Stomach smooth muscle (tissue), 2 donors: Measurements from ENCODE around the gene MRGPRD.
"Not testable (repeated sequence)": the region's sequence is repeated elsewhere in the genome, so short reads cannot be mapped to it uniquely, and the experiment has no call there.

ENCODE experiments used
- H3K27ac ChIP-seq: one replicate; pipeline ENCODE4 v1.7.0; 2013; ENCODE audit warnings: mild to moderate bottlenecking, low read length, inconsistent platforms
- H3K27me3 ChIP-seq, 2 donors: one replicate each; pipeline ENCODE4 v1.7.0; 2013; ENCODE audit warnings: low read length in 2 of 2; ENCODE audit not compliant: insufficient read depth in 2 of 2, control insufficient read depth in 1 of 2
- H3K36me3 ChIP-seq, 2 donors: one replicate each; pipeline ENCODE4 v1.7.0; 2013; ENCODE audit warnings: low read length in 2 of 2; ENCODE audit not compliant: control insufficient read depth in 2 of 2, insufficient read depth in 2 of 2
- H3K4me1 ChIP-seq: one replicate; pipeline ENCODE4 v1.7.0; 2013; ENCODE audit warnings: low read length; ENCODE audit not compliant: control insufficient read depth, insufficient read depth
- H3K4me3 ChIP-seq, 2 donors: one replicate each; pipeline ENCODE4 v1.7.0; 2013; ENCODE audit warnings: low read length in 2 of 2
- H3K9ac ChIP-seq, 2 donors: one replicate each; pipeline ENCODE4 v1.7.0; 2013; ENCODE audit warnings: low read length in 2 of 2, mild to moderate bottlenecking in 1 of 2
- H3K9me3 ChIP-seq, 2 donors: one replicate each; pipeline ENCODE4 v1.7.0; 2013; ENCODE audit warnings: low read length in 2 of 2; ENCODE audit not compliant: control insufficient read depth in 2 of 2
- donor health status: healthy.
- donor health status: Pancreatic carcinoma.

The MRGPRD gene

GRCh38 chr11:68999748-69000355 lies 19.1 kb upstream of the MRGPRD start:
- Histone ChIP-seq H3K9ac (peak overlapping the region; percentile 55 to 76), H3K4me1 (peaks cover 75% of the 10 kb centered on the region)

GRCh38 chr11:68999093-68999747 lies 18.4 kb upstream of the MRGPRD start:
- H3K9me3 ChIP-seq: no peaks in the 10 kb centered on the region
- no peaks in the 10 kb centered on the region for H3K27me3 ChIP-seq
- peaks cover 12 to 14% of the 10 kb centered on the region in 2 donors for H3K36me3 ChIP-seq
- peak overlapping the region; percentile 99 for H3K27ac ChIP-seq
- H3K9ac ChIP-seq: peak overlapping the region; percentile 29 to 76
- peaks cover 68% of the 10 kb centered on the region for H3K4me1 ChIP-seq
- H3K4me3 ChIP-seq: no peak overlapping the region

More at GRCh38 chr11:68999748-69000355, 19.1 kb upstream of the MRGPRD start:
- Histone ChIP-seq H3K36me3 (peaks cover 18 to 20% of the 10 kb centered on the region in 2 donors), H3K27ac (peak overlapping the region; percentile 99), H3K4me3 (peak overlapping the region in 1 of 2 donors; percentile 29)
- H3K9me3 ChIP-seq, H3K27me3 ChIP-seq: not testable (repeated sequence)

GRCh38 chr11:68998390-68998911 lies 17.7 kb upstream of the MRGPRD start:
- Histone ChIP-seq H3K4me3 (peak overlapping the region in 1 of 2 donors; percentile 13), H3K4me1 (peaks cover 61% of the 10 kb centered on the region), H3K27me3 (no peaks in the 10 kb centered on the region), H3K9me3 (no peaks in the 10 kb centered on the region), H3K27ac (peak overlapping the region; percentile 99), H3K9ac (peak overlapping the region; percentile 42 to 76), H3K36me3 (peaks cover 5 to 6% of the 10 kb centered on the region in 2 donors)

GRCh38 chr11:68997995-68998348 lies 17.2 kb upstream of the MRGPRD start:
- Histone ChIP-seq H3K9ac (peak overlapping the region; percentile 42 to 76), H3K9me3 (no peaks in the 10 kb centered on the region), H3K27me3 (no peaks in the 10 kb centered on the region), H3K4me3 (peak overlapping the region in 1 of 2 donors; percentile 13), H3K36me3 (peaks cover 2 to 4% of the 10 kb centered on the region in 2 donors), H3K4me1 (peaks cover 56% of the 10 kb centered on the region), H3K27ac (peak overlapping the region; percentile 99)

- peak overlapping the region; percentile 99 for H3K27ac ChIP-seq
- H3K9ac ChIP-seq: no peak overlapping the region
- no peaks in the 10 kb centered on the region for H3K27me3 ChIP-seq
- no peak overlapping the region for H3K4me3 ChIP-seq
- no peaks in the 10 kb centered on the region for H3K9me3 ChIP-seq
- no peaks in the 10 kb centered on the region for H3K36me3 ChIP-seq
- peaks cover 50% of the 10 kb centered on the region for H3K4me1 ChIP-seq
Measured at GRCh38 chr11:68997124-68997994, 16.6 kb upstream of the MRGPRD start.

- Histone ChIP-seq H3K9me3 (no peaks in the 10 kb centered on the region), H3K27ac (peak overlapping the region; percentile 99)
Measured at GRCh38 chr11:68996376-68997123, 15.8 kb upstream of the MRGPRD start.

GRCh38 chr11:68994894-68995285 lies 14.1 kb upstream of the MRGPRD start:
- no peaks in the 10 kb centered on the region for H3K27me3 ChIP-seq
- peaks cover 27% of the 10 kb centered on the region for H3K4me1 ChIP-seq
- no peak overlapping the region for H3K27ac ChIP-seq
- H3K9ac ChIP-seq: no peak overlapping the region
- no peaks in the 10 kb centered on the region for H3K9me3 ChIP-seq
- no peak overlapping the region for H3K4me3 ChIP-seq
- no peaks in the 10 kb centered on the region for H3K36me3 ChIP-seq

More at GRCh38 chr11:68996376-68997123, 15.8 kb upstream of the MRGPRD start:
- Histone ChIP-seq H3K4me1 (peaks cover 42% of the 10 kb centered on the region), H3K4me3 (no peak overlapping the region), H3K27me3 (no peaks in the 10 kb centered on the region), H3K9ac (no peak overlapping the region), H3K36me3 (no peaks in the 10 kb centered on the region)

- Histone ChIP-seq H3K36me3 (no peaks in the 10 kb centered on the region), H3K9me3 (no peaks in the 10 kb centered on the region), H3K4me1 (peaks cover 22% of the 10 kb centered on the region), H3K9ac (no peak overlapping the region), H3K4me3 (no peak overlapping the region), H3K27me3 (no peaks in the 10 kb centered on the region), H3K27ac (no peak overlapping the region)
Measured at GRCh38 chr11:68994161-68994893, 13.5 kb upstream of the MRGPRD start.

GRCh38 chr11:68993546-68993945 lies 12.8 kb upstream of the MRGPRD start:
- Histone ChIP-seq H3K9me3 (no peaks in the 10 kb centered on the region), H3K9ac (no peak overlapping the region), H3K36me3 (no peaks in the 10 kb centered on the region), H3K27me3 (no peaks in the 10 kb centered on the region), H3K27ac (no peak overlapping the region), H3K4me3 (no peak overlapping the region), H3K4me1 (peaks cover 14% of the 10 kb centered on the region)
